Heart right ventricle (tissue), 16 donors: ENCODE data around the gene TENT4B. TPM values are rescaled to one million over a fixed set of nuclear protein-coding genes. Genes with fewer than 3 reads are reported as not detected.

ENCODE experiments used
- ATAC-seq, 8 donors: fragments of 200-7000 bp; cut with Tn5 transposase; one replicate each; pipeline ENCODE4 v1.9.1; 2020; ENCODE audit warnings: mild to moderate bottlenecking in 8 of 8, moderate library complexity in 8 of 8, moderate number of reproducible peaks in 1 of 8
- DNase-seq, 2 donors: peaks; one replicate each; pipeline ENCODE4 v3.0.0-alpha.2; 2020
- H3K27ac ChIP-seq, 10 donors: fragments of 200-600 bp; sonication (generic) in 2 of 10; one replicate each; pipeline versions ENCODE4 v1.5.0 to v1.8.0; 2020 to 2022; ENCODE audit warnings: mild to moderate bottlenecking in 3 of 10
- H3K27me3 ChIP-seq, 7 donors: fragments of 200-600 bp; one replicate each; pipeline ENCODE4 v1.8.0; 2021 to 2022; ENCODE audit warnings: mild to moderate bottlenecking in 2 of 7
- H3K36me3 ChIP-seq, 9 donors: fragments of 200-600 bp; sonication (generic) in 1 of 9; one replicate each; pipeline versions ENCODE4 v1.5.0 to v1.8.0; 2020 to 2022; ENCODE audit warnings: mild to moderate bottlenecking in 2 of 9
- H3K4me1 ChIP-seq, 9 donors: fragments of 200-600 bp; sonication (generic) in 1 of 9; one replicate each; pipeline versions ENCODE4 v1.5.0 to v1.8.0; 2020 to 2022; ENCODE audit warnings: mild to moderate bottlenecking in 4 of 9
- H3K4me3 ChIP-seq, 10 donors: fragments of 200-600 bp; sonication (generic) in 2 of 10; one replicate each; pipeline versions ENCODE4 v1.5.0 to v1.8.0; 2020 to 2022; ENCODE audit warnings: mild to moderate bottlenecking in 7 of 10, moderate library complexity in 2 of 10
- H3K9me3 ChIP-seq, 11 donors: fragments of 200-600 bp in 10 of 11; sonication (generic) in 2 of 11; one replicate each; pipeline versions ENCODE4 v1.5.0 to v1.8.0; 2013 to 2022; ENCODE audit warnings: mild to moderate bottlenecking in 2 of 11, control low read depth in 1 of 11, moderate library complexity in 1 of 11
- CTCF ChIP-seq, 9 donors: fragments of 200-600 bp; sonication (generic) in 2 of 9; IDR thresholded peaks; one replicate each; pipeline versions ENCODE4 v1.5.0 to v1.8.0; 2021 to 2022; ENCODE audit warnings: antibody characterized with exemption in 9 of 9, mild to moderate bottlenecking in 5 of 9, moderate library complexity in 1 of 9
- WGBS, 2 donors: extraction: QIAGEN DNeasy Blood & Tissue Kit; methylation state at CpG; one replicate each; pipeline ENCODE4 v1.1.7; 2013; ENCODE audit warnings: inconsistent platforms in 1 of 2; 5-methylcytosine and 5-hydroxymethylcytosine counted together
- intact Hi-C, 10 donors: fragments of 100-400 bp; cut with DNase I; formaldehyde crosslinking; loops; one replicate each; pipeline versions ENCODE4 v1.11.1 to v1.14.2; 2022
- polyA plus RNA-seq, 2 donors: library from polyadenylated mRNA; stranded (reverse); fragments of 200-250 nt; gene quantifications; one replicate each; pipeline ENCODE4 v1.2.3, GENCODE V29; 2013
- total RNA-seq, 10 donors: library from RNA; stranded (reverse); fragmentation: NEBNext Ultra II Directional in 3 of 10; extraction: Animal tissue kit (Norgen Biotek cat#: 25700) in 3 of 10; gene quantifications; one replicate each; pipeline versions ENCODE4 v1.2.1 to v1.2.4, GENCODE V29; 2021 to 2023
- donor health status: Arrhythmogenic right ventricular cardiomyopathy.
- donor health status: ischemic (EF 13 %, LVEDD 7.1; RV severe dilation, severe dysfunction).
- donor health status: healthy with polysubstance abuse.
- donor health status: DM: no; HTN: yes; CAD: no.
- donor health status: DM: no; HTN: no; CAD: no.
- donor health status: ischemic (EF 25% LVEDD 6.9; RV normal size, moderate dysfunction).
- donor health status: ischemic (EF 25% LVEDD 5.7; RV mildly dilated, moderate dysfunction).
- donor health status: healthy.
- donor health status: DM: yes; HTN: yes; CAD: no.
- donor health status: Ischemic cardiomyopathy.
- donor health status: ischemic (EF 35%, LVEDD 5.7; RV mildly dilated, moderate dysfunction).
- donor health status: nonischemic (EF 11% LVEDD 7.7; RV severe dilation, severe dysfunction).
- donor health status: DM: yes; HTN: yes; CAD: no.
- donor health status: PGD.
- donor health status: ischemic (EF 29% LVEDD 5.4; RV normal size, mild dysfunction).
- donor health status: nonischemic (EF 23%, LVEDD 6.1; RV moderate dilation, normal function).

The TENT4B gene
- total and polyA plus RNA-seq, 12 donors = 2.7 to 8.6 (median 6.4) TPM

GRCh38 chr16:50268352-50268751 is 115.2 kb downstream of the TENT4B start:
- no peaks in the 10 kb centered on the region for H3K9me3 ChIP-seq
- peak overlapping the region in 1 of 10 donors; percentile 58 for H3K4me3 ChIP-seq
- TF ChIP-seq CTCF (IDR thresholded peaks at IDR 0.05) = no peak
- WGBS, 2 donors = 87 to 95% methylated on average over 5 of the region's 5 CpGs
- no peak for ATAC-seq
- peak overlapping the region in 1 of 10 donors; percentile 91 for H3K27ac ChIP-seq
- peaks cover 0 to 8% (median 0%) of the 10 kb centered on the region in 7 donors for H3K27me3 ChIP-seq
- no peak for DNase-seq
- H3K36me3 ChIP-seq = no peaks in the 10 kb centered on the region
- peaks cover 0 to 72% (median 5%) of the 10 kb centered on the region in 9 donors for H3K4me1 ChIP-seq
- intact Hi-C loops = no loop called here

- DNase-seq = no peak
- intact Hi-C loops = no loop called here
- Histone ChIP-seq H3K27me3 (peaks cover 0 to under 1% (median 0%) of the 10 kb centered on the region in 7 donors), H3K9me3 (no peaks in the 10 kb centered on the region), H3K4me3 (no peak overlapping the region), H3K36me3 (no peaks in the 10 kb centered on the region), H3K4me1 (peaks cover 0 to 75% (median 5%) of the 10 kb centered on the region in 9 donors), H3K27ac (peak overlapping the region in 1 of 10 donors; percentile 91)
- no peak for TF ChIP-seq CTCF (IDR thresholded peaks at IDR 0.05)
- 94 to 97% methylated on average over 13 of the region's 13 CpGs for WGBS, 2 donors
- no peak for ATAC-seq
Observed at GRCh38 chr16:50269061-50269705, 116.1 kb downstream of the TENT4B start.

GRCh38 chr16:50269769-50270509 is 116.8 kb downstream of the TENT4B start:
- Histone ChIP-seq H3K9me3 (no peaks in the 10 kb centered on the region), H3K27ac (no peak overlapping the region), H3K4me3 (no peak overlapping the region), H3K27me3 (no peaks in the 10 kb centered on the region), H3K36me3 (no peaks in the 10 kb centered on the region), H3K4me1 (peaks cover 0 to 75% (median 5%) of the 10 kb centered on the region in 9 donors)
- TF ChIP-seq CTCF (IDR thresholded peaks at IDR 0.05) = no peak
- DNase-seq = no peak
- intact Hi-C loops = no loop called here
- 82 to 93% methylated on average over 12 of the region's 12 CpGs for WGBS, 2 donors
- ATAC-seq = no peak

GRCh38 chr16:50270510-50271147 is 117.5 kb downstream of the TENT4B start:
- intact Hi-C loops = no loop called here
- Histone ChIP-seq H3K4me3 (no peak overlapping the region), H3K4me1 (peaks cover 0 to 78% (median 3%) of the 10 kb centered on the region in 9 donors), H3K9me3 (no peaks in the 10 kb centered on the region), H3K27me3 (no peaks in the 10 kb centered on the region), H3K27ac (no peak overlapping the region), H3K36me3 (no peaks in the 10 kb centered on the region)
- 93 to 94% methylated on average over 13 of the region's 13 CpGs for WGBS, 2 donors
- DNase-seq = no peak
- ATAC-seq = no peak
- TF ChIP-seq CTCF (IDR thresholded peaks at IDR 0.05) = no peak
